22Rv1 (cell line): ENCODE measurements around the gene FAM3D.
"Not testable (repeated sequence)": the region's sequence is repeated elsewhere in the genome, so short reads cannot be mapped to it uniquely, and the experiment has no call there.

Source experiments
- H3K27ac ChIP-seq: fragments of 450-650 bp; 2 replicates; pipeline ENCODE4 v1.5.1; 2017
- CTCF ChIP-seq: fragments of 450-650 bp; IDR thresholded peaks from 2 replicates; pipeline ENCODE4 v1.5.1; 2017; ENCODE audit warnings: mild to moderate bottlenecking
- ZFX ChIP-seq: fragments of 450-650 bp; IDR thresholded peaks from 2 replicates; pipeline ENCODE4 v1.6.1; 2017; ENCODE audit warnings: antibody characterized with exemption, borderline replicate concordance

FAM3D gene

GRCh38 chr3:58681863-58682262 lies 15.3 kb upstream of the FAM3D start:
- TF ChIP-seq CTCF (no peak), ZFX (no peak)
- no peak overlapping the region for H3K27ac ChIP-seq

DNA sequence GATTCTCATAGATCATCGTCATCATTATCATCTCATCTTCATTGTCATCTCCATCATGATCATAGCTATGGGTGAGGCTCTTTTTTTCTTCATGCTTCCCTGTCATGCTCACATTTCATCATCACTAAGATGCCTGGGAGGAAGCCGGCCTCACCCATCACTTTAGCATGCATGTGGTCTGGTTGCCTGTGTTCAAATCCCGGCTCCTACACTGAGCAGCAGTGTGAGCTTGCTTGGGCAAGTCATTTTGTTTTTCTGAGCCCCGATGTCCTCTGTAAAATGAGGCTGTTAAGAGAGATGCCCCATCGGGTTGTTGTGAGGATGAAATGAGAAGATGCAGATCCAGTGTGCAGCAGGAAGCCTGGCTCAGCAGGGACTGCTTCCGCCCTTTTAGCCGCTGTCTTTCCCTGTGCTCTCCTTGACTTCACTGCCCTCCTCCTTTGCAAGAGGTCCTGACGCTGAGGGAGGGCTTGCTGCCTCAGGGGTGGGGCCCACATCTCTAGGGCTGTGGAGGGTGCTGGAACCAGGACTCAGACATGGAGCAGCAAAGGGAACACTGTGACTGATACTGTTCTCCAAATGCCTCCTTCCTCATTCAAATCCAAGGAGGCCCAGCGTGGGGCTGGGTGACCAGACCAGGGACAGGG lies 14.4 kb upstream of the FAM3D start:
- H3K27ac ChIP-seq: no peak overlapping the region
- no peak for TF ChIP-seq ZFX
- TF ChIP-seq CTCF: no peak

DNA sequence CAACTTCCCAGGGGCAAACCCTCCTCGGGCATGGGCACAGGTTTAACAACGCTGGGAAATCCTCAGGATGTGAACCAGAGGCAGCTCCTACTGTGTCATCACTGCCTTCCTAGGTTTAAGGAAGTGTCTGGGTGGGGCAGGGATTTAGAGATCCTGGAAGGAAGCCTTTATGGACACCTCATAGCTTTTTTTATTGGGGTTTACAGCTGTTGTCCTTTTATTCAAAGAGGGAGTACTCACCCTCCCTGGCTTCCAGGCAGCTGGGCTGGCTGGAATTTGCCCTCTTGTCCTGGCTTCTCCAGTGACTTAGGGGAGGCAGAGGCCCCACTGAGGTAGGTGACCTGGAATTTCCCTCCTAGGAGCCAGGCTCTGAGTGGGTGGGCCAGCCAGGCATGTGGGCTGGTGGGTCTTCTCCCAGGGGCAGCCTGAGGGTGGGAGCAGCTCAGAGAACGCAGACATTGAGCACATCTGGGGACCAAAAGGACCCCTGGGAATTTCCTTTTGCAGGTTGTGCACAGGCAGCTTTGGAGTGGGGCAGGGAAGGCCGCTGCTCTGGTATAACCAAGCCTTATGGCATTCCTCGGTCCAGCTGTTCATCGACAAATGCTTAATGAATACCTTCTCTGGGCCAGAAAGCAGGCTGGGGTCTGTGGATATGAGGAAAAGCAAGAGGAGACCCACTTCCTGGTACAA lies 13.5 kb upstream of the FAM3D start:
- no peak overlapping the region for H3K27ac ChIP-seq
- TF ChIP-seq ZFX (no peak), CTCF (no peak)

DNA sequence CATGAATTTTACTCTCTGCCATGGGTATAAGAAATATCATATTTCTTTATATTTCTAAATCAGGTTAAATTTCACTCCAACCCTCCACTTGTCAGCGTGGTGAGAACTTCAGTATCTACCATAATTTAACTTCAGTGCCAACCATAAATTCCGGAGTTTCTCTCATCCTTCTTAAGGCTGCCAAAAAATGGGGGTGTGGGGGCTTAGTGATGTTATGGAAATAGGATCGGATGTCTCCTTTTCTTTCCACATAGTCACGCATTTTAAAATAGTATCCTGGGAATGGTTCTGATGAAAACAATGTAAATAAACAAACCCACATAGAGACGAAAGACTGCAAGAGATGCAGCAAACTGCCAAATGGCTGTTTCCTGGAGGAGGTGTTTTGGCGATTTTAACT lies 12.9 kb upstream of the FAM3D start:
- H3K27ac ChIP-seq: no peak overlapping the region
- TF ChIP-seq ZFX (no peak), CTCF (no peak)

DNA sequence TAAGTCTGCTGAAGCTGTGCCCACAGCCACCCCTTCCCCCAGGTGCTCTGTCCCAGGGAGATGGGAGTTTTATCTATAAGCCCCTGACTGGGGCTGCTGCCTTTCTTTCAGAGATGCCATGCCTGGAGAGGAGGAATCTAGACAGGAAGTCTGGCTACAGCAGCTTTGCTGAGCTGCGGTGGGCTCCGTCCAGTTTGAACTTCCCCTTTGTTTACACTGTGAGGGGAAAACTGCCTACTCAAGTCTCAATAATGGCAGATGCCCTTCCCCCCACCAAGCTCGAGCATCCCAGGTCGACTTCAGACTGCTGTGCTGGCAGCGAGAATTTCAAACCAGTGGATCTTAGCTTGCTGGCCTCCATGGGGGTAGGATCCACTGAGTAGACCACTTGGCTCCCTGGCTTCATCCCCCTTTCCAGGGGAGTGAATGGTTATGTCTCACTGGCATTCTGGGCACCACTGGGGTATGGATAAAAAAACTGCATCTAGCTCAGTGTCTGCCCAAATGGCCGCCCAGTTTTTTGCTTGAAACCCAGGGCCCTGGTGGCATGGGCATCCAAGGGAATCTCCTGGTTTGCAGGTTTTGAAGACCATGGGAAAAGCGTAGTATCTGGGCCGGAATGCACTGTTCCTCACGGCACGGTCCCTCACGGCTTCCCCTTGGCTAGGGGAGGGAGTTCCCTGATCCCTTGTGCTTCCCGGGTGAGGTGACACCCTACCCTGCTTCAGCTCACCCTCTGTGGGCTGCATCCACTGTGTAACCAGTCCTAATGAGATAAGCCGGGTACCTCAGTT lies 11.8 kb upstream of the FAM3D start:
- not testable (repeated sequence) for H3K27ac ChIP-seq

DNA sequence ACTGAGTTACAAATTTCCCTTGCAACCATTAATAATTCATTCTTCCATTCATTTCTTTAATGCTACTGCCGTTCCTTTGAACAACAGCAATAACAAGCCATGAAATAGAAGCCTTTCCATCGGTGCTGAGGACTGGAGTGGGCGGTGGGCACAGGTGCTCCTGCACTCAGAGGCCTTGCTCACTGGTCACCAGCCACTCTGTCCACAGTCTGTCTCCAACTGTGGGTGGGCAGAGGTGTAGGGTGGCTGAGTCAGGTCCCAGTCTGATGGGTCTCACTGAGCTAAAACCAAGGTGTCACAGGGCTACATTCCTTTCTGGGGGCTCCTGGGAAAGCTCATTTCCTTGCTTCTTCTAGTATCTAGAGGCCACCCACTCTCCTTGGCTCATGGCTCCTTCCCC lies 6.3 kb upstream of the FAM3D start:
- H3K27ac ChIP-seq: no peak overlapping the region
- TF ChIP-seq ZFX (no peak), CTCF (no peak)

- no peak for TF ChIP-seq ZFX
- no peak for TF ChIP-seq CTCF
- H3K27ac ChIP-seq: no peak overlapping the region
These were observed 5.9 kb upstream of the FAM3D start for GRCh38 chr3:58672451-58672850.
